Breast epithelium (tissue), 3 donors: Measurements from ENCODE around the gene PIP4K2C.

Experiments used
- CTCF ChIP-seq, 3 donors: fragments of 450-650 bp; IDR thresholded peaks; one replicate each; pipeline ENCODE4 v1.5.1; 2016 to 2017; ENCODE audit warnings: antibody characterized with exemption in 3 of 3, mild to moderate bottlenecking in 3 of 3, moderate library complexity in 3 of 3
- POLR2A ChIP-seq: fragments of 450-650 bp; IDR thresholded peaks from one replicate; pipeline ENCODE4 v1.6.1; 2016; ENCODE audit warnings: antibody characterized with exemption, mild to moderate bottlenecking, moderate library complexity
- POLR2AphosphoS5 ChIP-seq, 3 donors: sonication (generic); formaldehyde crosslinking; IDR thresholded peaks; one replicate each; pipeline ENCODE4 v1.6.1; 2017; ENCODE audit warnings: antibody characterized with exemption in 3 of 3

GRCh38 chr12:57574795-57575194, 16.2 kb upstream of the PIP4K2C start:
- TF ChIP-seq CTCF (IDR thresholded peaks at IDR 0.05) = no peak
- no peak for TF ChIP-seq POLR2A
- no peak for TF ChIP-seq POLR2AphosphoS5 (IDR thresholded peaks at IDR 0.05)
